ENCODE results near the gene PADI6. TPM values are rescaled to one million over a fixed set of nuclear protein-coding genes. Genes with fewer than 3 reads are reported as not detected.

Gene PADI6
- total RNA-seq, 1 donor from 2014 or later, result not detected

DNA sequence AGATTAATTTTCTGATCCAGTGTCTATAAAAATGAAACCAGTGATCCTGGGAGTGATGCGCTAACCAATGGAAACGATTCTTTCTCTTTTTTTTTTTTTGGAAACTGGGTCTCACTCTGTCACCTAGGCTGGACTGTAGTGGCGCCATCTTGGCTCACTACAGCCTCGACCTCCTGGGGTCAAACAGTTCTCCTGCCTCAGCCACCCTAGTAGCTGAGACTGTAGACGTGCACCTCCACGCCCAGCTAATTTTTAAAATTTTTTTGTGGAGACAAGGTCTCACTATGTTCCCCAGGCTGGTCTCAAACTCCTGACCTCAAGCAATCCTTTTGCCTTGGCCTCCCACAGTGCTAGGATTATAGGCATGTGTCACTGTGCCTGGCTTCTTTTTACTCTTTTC, 70.8 kb downstream of the PADI6 start:
- Histone ChIP-seq H3K4me3 (no peak overlapping the region), H3K9me3 (no peaks in the 10 kb centered on the region), H3K27ac (no peak overlapping the region), H3K36me3 (no peaks in the 10 kb centered on the region), H3K27me3 (no peaks in the 10 kb centered on the region), H3K4me1 (peaks cover 3 to 6% of the 10 kb centered on the region in 2 donors)
- intact Hi-C loops (cut with DNase I), result no loop called here
- TF ChIP-seq CTCF (IDR thresholded peaks at IDR 0.05), result no peak
- DNase-seq (ENCODE audit: low spot score in 2 of 2), result no peak

- Histone ChIP-seq H3K9me3 (no peaks in the 10 kb centered on the region), H3K4me3 (no peak overlapping the region), H3K4me1 (no peaks in the 10 kb centered on the region), H3K27me3 (no peaks in the 10 kb centered on the region), H3K36me3 (no peaks in the 10 kb centered on the region), H3K27ac (no peak overlapping the region)
- intact Hi-C loops (cut with DNase I), result no loop called here
- TF ChIP-seq CTCF (IDR thresholded peaks at IDR 0.05), result no peak
- no peak for DNase-seq (ENCODE audit: low spot score in 2 of 2)
Measured at GRCh38 chr1:17447501-17447992, 75.6 kb downstream of the PADI6 start.

Other genes with a start within 250 kb of the PADI6 start
- not detected for gene PADI1, start 167.1 kb upstream of the PADI6 start, total RNA-seq
- gene PADI3, start 123.1 kb upstream of the PADI6 start, total RNA-seq, result not detected
- not detected for gene PADI4, start 64.0 kb upstream of the PADI6 start, total RNA-seq
- gene RCC2, start 67.5 kb downstream of the PADI6 start, total RNA-seq, result 57.2 TPM
- gene ARHGEF10L, start 167.5 kb downstream of the PADI6 start, total RNA-seq, result 177 TPM